SK-N-MC (cell line): Measurements from ENCODE around the gene FOXP4.

Source experiments
- DNase-seq: peaks from one replicate; pipeline ENCODE4 v3.0.0-alpha.2; 2011; ENCODE audit warnings: low read depth, low spot score
- H3K27ac ChIP-seq: fragments of 200-600 bp; sonication (generic); 2 replicates; pipeline ENCODE4 v1.5.1; 2016; ENCODE audit warnings: mixed run types
- H3K36me3 ChIP-seq: fragments of 200-600 bp; sonication (generic); 2 replicates; pipeline ENCODE4 v1.6.1; 2017; ENCODE audit warnings: antibody characterized with exemption, low read length, mixed read lengths; ENCODE audit not compliant: insufficient read depth
- H3K4me3 ChIP-seq: fragments of 200-600 bp; sonication (generic); 2 replicates; pipeline ENCODE4 v1.5.1; 2016
- H3K9ac ChIP-seq: fragments of 200-600 bp; sonication (generic); 2 replicates; pipeline ENCODE4 v1.8.0; 2017; ENCODE audit warnings: mixed run types, mixed read lengths; ENCODE audit not compliant: insufficient read length
- H3K9me3 ChIP-seq: fragments of 200-600 bp; sonication (generic); 2 replicates; pipeline ENCODE4 v1.6.1; 2017; ENCODE audit warnings: low read depth, mild to moderate bottlenecking, antibody characterized with exemption, low read length, moderate library complexity, mixed read lengths
- EZH2 ChIP-seq: fragments of 200-600 bp; sonication (generic); IDR thresholded peaks from one replicate; pipeline ENCODE4 v1.6.1; 2017; ENCODE audit warnings: antibody characterized with exemption
- FOXP2 ChIP-seq: optimal IDR thresholded peaks from 2 replicates; pipeline ENCODE3; 2011; ENCODE audit warnings: mild to moderate bottlenecking, moderate library complexity; ENCODE audit not compliant: insufficient read depth; ENCODE audit errors: extremely low read length, control extremely low read depth
- POLR2AphosphoS5 ChIP-seq: IDR thresholded peaks from 2 replicates; pipeline ENCODE4 v1.6.1; 2012; ENCODE audit warnings: mild to moderate bottlenecking, low read depth, low read length, borderline replicate concordance

FOXP4 gene

DNA sequence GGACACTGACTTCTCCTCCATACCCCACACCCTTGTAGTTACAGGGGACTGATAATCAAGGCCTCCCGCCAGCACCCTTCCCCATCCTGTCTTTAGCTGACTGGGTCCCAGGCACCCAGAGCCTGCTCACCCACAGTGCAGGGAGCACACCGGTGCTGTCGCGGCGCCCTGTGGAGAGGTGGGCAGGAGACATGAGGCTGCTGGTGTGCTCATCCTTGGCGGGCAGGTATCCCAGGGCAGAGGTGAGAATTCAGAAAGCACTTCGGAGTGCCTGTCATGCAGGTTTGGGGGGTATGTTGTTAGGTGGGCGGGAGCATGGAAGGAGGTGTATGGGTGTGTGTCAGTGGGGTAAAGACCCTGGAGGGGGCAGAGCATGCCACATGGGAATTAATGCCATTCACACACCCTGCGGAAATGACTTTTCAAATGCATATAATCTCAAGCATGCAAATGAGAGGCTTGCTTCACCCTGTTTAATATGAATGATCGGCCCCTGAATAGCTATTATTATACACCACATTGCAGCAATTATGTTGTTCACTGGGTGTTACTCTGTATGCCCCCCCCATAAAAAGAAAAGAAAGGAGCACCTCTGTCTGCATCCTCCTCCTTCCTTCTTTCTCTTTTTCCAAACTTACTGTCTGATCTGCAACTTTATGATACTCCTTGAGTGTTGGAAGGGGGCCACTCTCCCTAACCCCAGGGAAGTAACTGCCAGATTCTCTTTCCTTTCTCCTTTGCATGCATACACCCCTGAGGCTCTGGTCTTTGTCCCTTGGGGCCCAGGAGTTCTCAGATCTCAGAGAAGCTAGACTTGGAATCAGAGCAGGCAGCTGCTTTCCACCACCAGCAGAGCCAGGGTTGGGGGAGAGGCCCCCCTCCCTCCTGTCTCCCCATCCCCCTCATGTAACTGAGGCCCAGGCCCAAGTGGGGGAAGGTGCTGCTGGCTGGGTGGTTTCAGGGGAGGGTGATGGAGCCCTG, 16.0 kb downstream of the FOXP4 start:
- TF ChIP-seq POLR2AphosphoS5: peak; percentile 24; the same call in 1 of the 2 replicates
- no peak for TF ChIP-seq EZH2
- peak; percentile 48 for TF ChIP-seq FOXP2
- peak overlapping the region; percentile 72 for H3K27ac ChIP-seq
- H3K9me3 ChIP-seq: no peaks in the 10 kb centered on the region
- no peak overlapping the region for H3K9ac ChIP-seq
- H3K4me3 ChIP-seq: peak overlapping the region; percentile 59
- peak; percentile 91 for DNase-seq
- peaks cover 18% of the 10 kb centered on the region; the same call in 1 of the 2 replicates for H3K36me3 ChIP-seq

DNA sequence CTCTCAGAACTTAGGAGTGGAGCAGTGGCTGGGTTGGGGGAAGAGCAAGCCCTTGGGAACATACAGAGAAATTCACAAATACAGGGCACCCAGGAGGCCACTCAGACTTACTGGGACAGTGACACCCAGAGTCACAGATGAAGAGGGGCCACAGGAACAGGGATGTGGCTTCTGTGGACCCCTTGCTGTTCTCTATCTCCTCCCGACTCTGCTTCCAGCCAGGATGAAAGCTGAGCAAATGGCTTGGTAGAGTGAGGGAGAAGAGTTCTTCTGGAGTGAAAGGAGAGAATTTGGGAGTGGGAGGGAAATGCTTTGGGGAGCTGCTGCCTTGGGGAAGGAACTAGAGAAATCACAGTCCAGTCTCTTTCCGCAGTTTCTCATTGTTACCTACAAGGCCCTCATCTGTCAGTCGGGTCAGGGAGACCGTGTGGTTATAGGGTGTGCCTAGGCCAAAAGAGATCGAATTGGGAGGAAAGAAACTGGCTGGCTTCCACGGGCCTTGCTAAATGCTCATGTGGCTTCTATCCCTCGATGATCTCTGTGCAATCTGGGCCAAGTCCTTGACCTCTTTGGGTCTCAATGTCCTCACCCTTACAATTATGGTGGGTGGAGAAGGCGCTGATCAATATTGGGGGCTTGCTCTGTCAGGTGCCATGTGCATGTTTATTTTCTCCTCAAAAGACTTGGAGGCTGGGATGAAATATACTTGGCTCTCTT, 17.0 kb downstream of the FOXP4 start:
- Histone ChIP-seq H3K4me3 (peak overlapping the region; percentile 59), H3K9me3 (no peaks in the 10 kb centered on the region), H3K36me3 (peaks cover 28% of the 10 kb centered on the region; the same call in 1 of the 2 replicates), H3K27ac (peak overlapping the region; percentile 72), H3K9ac (no peak overlapping the region)
- no peak for DNase-seq
- TF ChIP-seq POLR2AphosphoS5 (no peak), FOXP2 (no peak)

DNA sequence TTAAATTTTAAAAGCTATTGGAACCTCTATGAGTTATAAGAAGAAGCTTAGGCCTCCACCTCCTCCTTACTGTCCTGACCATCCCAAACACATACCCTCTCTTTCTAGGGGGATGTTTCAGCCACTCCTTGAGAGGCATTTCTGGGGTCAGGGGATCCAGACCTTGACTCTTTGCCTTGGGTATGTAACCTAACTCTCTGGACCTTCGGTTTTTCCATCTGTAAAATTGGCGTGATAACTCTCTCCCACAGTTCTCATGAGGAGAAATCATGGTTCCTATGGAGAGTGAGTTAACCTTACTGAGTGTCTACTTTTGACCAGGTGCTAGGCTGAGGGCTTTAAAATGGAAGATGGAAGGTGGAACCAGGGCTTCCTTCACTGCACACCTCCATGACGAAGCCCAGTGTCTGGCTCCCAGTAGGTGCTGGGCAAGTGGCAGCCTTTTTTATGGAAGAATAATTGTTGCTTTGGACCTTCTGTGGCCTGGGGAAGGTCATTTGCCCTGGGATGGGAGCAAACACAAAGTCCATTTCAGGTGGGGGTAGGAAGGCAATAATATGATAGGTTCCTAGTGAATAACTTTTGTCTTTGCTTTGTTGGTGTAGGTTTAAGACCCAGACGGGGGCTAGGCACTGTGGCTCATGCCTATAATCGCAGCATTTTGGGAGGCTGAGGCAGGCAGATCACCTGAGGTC, 18.4 kb downstream of the FOXP4 start:
- Histone ChIP-seq H3K36me3 (peaks cover 28% of the 10 kb centered on the region; the same call in 1 of the 2 replicates), H3K9me3 (no peaks in the 10 kb centered on the region), H3K27ac (no peak overlapping the region), H3K4me3 (no peak overlapping the region), H3K9ac (no peak overlapping the region)
- DNase-seq: no peak
- no peak for TF ChIP-seq POLR2AphosphoS5
- TF ChIP-seq FOXP2: no peak
- TF ChIP-seq EZH2: no peak

DNA sequence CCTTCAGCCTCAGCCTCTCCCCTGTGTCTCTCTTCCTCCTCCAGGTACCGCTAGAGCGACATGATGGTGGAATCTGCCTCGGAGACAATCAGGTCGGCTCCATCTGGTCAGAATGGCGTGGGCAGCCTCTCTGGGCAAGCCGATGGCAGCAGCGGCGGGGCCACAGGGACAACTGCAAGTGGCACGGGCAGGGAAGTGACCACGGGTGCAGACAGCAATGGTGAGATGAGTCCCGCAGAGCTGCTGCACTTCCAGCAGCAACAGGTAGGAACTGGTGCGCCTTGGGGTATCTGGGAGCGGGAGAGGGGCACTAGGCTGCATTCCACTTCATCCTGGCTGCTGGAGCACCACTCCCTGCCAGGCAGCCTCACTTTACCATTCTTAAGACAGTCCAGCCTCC, 19.5 kb downstream of the FOXP4 start:
- H3K4me3 ChIP-seq: no peak overlapping the region
- peaks cover 28% of the 10 kb centered on the region; the same call in 1 of the 2 replicates for H3K36me3 ChIP-seq
- TF ChIP-seq POLR2AphosphoS5: no peak
- TF ChIP-seq FOXP2: no peak
- no peak for TF ChIP-seq EZH2
- no peak overlapping the region for H3K9ac ChIP-seq
- no peaks in the 10 kb centered on the region for H3K9me3 ChIP-seq
- no peak overlapping the region for H3K27ac ChIP-seq
- no peak for DNase-seq

DNA sequence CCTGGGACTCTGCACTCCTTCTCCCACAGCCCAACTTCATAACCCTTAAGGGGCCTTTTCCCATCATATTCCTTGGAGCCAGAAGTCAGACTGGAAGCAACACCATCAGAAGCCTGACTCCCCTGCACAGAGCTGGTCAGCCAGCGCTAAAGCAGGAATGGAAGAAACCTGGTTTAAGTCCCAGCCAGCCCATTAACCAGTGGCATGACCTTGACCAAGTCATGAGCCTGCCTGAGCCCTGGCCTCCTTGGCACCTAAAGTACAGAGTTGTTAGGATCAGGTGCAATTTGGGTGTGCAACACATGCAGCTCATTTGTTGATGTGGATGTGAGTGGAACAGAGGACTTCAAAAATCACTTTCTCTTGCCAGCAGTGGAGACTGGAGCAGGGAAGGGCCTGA, 20.8 kb downstream of the FOXP4 start:
- Histone ChIP-seq H3K9me3 (no peaks in the 10 kb centered on the region), H3K9ac (no peak overlapping the region), H3K4me3 (no peak overlapping the region), H3K36me3 (peaks cover 31% of the 10 kb centered on the region; the same call in 1 of the 2 replicates), H3K27ac (no peak overlapping the region)
- TF ChIP-seq FOXP2: no peak
- no peak for TF ChIP-seq EZH2
- TF ChIP-seq POLR2AphosphoS5: no peak
- DNase-seq: no peak

DNA sequence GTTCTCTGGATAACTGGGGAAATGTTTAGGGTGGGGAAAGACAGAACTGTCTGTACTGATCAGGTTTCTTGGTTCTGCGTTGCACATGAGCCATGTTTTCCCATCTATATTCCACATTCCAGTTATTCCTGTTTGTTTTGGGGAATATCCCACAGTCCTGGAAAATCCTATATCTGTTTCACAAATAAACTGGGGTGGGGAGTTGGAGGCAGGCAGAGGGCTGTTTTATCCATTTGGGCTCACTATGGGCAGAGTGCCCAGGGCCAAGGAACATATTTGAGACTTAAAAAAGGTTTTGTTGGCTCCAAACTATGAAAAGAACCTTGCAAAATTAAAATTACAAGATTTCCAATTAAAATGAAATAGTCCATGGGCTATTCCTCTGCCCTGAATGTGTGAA, 21.5 kb downstream of the FOXP4 start:
- no peak for DNase-seq
- Histone ChIP-seq H3K4me3 (no peak overlapping the region), H3K27ac (peak overlapping the region; percentile 8; the same call in 1 of the 2 replicates), H3K9ac (no peak overlapping the region), H3K36me3 (peaks cover 31% of the 10 kb centered on the region; the same call in 1 of the 2 replicates), H3K9me3 (no peaks in the 10 kb centered on the region)
- TF ChIP-seq FOXP2: no peak
- no peak for TF ChIP-seq POLR2AphosphoS5
- TF ChIP-seq EZH2: no peak

DNA sequence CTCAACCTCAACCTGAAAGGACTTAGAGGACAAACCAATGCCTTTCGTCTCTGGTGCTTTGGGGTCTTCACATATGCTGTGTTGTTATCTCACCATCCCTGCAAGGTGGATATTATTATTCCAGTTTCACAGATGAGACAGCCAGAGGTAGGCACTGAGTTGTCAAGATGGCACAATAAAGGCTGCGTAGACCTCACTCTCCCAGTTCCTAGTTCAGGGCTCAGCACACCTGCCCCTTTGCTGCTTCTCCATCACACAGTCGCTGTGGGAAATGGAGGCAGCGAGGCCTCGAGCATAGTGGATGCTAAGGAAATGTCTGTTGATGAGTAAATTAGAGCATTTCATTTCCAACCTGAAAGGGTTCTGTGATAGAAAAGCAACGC, 22.0 kb downstream of the FOXP4 start:
- no peak overlapping the region for H3K27ac ChIP-seq
- peaks cover 31% of the 10 kb centered on the region; the same call in 1 of the 2 replicates for H3K36me3 ChIP-seq
- H3K9ac ChIP-seq: no peak overlapping the region
- H3K9me3 ChIP-seq: no peaks in the 10 kb centered on the region
- no peak for TF ChIP-seq FOXP2
- no peak for TF ChIP-seq EZH2
- no peak for DNase-seq
- H3K4me3 ChIP-seq: no peak overlapping the region

DNA sequence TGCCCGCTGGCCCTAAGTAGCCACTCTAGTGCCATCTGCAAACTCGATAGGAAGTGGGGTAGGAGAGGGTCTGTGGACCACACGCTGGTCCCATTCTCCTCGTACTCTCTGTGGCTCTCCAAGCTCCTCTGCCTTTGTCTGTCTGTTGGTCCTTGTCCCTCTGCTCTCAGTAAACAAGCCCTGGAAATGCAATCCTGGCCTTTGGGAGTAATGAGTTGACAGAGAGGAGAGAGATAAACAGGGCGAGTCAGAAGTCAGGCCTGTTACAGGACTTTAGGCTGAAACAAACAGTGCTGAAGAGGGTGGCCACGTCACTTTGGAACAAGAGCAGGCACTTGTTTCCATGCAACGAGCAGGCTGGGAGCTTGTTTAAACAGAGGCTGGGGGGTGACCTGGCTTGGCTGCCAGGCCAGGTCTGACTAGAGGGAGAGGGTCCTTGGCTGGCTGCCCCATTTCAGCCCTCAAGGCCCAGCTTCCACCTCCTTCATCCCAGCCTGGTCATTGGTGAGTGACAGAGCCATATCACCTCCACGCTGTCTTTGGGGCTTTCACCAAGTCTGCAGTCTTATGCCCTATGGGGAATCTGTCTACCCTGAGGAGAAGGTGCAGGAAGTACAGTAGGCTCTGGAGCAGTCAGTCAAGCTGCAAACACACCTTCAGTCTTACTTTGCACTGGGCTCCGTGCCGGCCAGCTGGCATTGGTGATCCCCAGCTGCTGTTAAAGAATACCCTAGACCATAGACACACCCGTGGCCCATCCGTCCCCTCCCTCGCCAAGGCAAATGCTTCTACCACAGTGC, 22.6 kb downstream of the FOXP4 start:
- H3K4me3 ChIP-seq: no peak overlapping the region
- no peak overlapping the region for H3K27ac ChIP-seq
- no peaks in the 10 kb centered on the region for H3K9me3 ChIP-seq
- DNase-seq: no peak
- TF ChIP-seq FOXP2: no peak
- TF ChIP-seq EZH2: no peak
- no peak for TF ChIP-seq POLR2AphosphoS5
- peaks cover 31% of the 10 kb centered on the region; the same call in 1 of the 2 replicates for H3K36me3 ChIP-seq
- H3K9ac ChIP-seq: no peak overlapping the region
